GM18526 (cell line): ENCODE measurements around the gene PACSIN1.

Source experiments
- POLR2A ChIP-seq: IDR thresholded peaks from 3 replicates; pipeline ENCODE4 v1.6.1; 2011; ENCODE audit not compliant: insufficient read length; ENCODE audit errors: extremely low read depth

PACSIN1 gene

GRCh38 chr6:34526241-34526972, 60.5 kb downstream of the PACSIN1 start:
- no peak for TF ChIP-seq POLR2A

GRCh38 chr6:34526992-34527728, 61.3 kb downstream of the PACSIN1 start:
- no peak for TF ChIP-seq POLR2A

GRCh38 chr6:34527751-34528670, 62.1 kb downstream of the PACSIN1 start:
- TF ChIP-seq POLR2A = no peak

- no peak for TF ChIP-seq POLR2A
Measured at GRCh38 chr6:34528996-34529664, 63.3 kb downstream of the PACSIN1 start.

- no peak for TF ChIP-seq POLR2A
Measured at GRCh38 chr6:34529665-34530327, 63.9 kb downstream of the PACSIN1 start.

- TF ChIP-seq POLR2A = no peak
Measured at GRCh38 chr6:34530753-34531365, 65.0 kb downstream of the PACSIN1 start.

GRCh38 chr6:34531580-34532201, 65.8 kb downstream of the PACSIN1 start:
- TF ChIP-seq POLR2A = no peak

GRCh38 chr6:34532230-34532629, 66.4 kb downstream of the PACSIN1 start:
- no peak for TF ChIP-seq POLR2A

- no peak for TF ChIP-seq POLR2A
Measured at GRCh38 chr6:34534146-34534545, 68.3 kb downstream of the PACSIN1 start.

- no peak for TF ChIP-seq POLR2A
Measured at GRCh38 chr6:34534656-34535055, 68.8 kb downstream of the PACSIN1 start.

- TF ChIP-seq POLR2A = no peak
Measured at GRCh38 chr6:34535199-34535598, 69.3 kb downstream of the PACSIN1 start.

- no peak for TF ChIP-seq POLR2A
Measured at GRCh38 chr6:34535646-34536045, 69.8 kb downstream of the PACSIN1 start.

- no peak for TF ChIP-seq POLR2A
Measured at GRCh38 chr6:34536251-34536958, 70.5 kb downstream of the PACSIN1 start.
